H9 (cell line): ENCODE measurements around the gene ATP8A2. TPM values are rescaled to one million over a fixed set of nuclear protein-coding genes. Genes with fewer than 3 reads are reported as not detected.
A peak's percentile ranks its signal among the peaks of the same experiment; 100 is the strongest.

Source experiments
- DNase-seq: peaks from one replicate; pipeline ENCODE4 v3.0.0-alpha.2; 2017
- H2AFZ ChIP-seq: one replicate; pipeline ENCODE4 v1.6.1; 2013; ENCODE audit warnings: mild to moderate bottlenecking, low read length, control low read depth, moderate library complexity
- H2AK5ac ChIP-seq: 2 replicates; pipeline ENCODE4 v1.6.1; 2013; ENCODE audit warnings: low read length, control low read depth, mixed read lengths; ENCODE audit not compliant: insufficient read length
- H2BK120ac ChIP-seq: one replicate; pipeline ENCODE4 v1.6.1; 2013; ENCODE audit warnings: low read depth, mild to moderate bottlenecking, low read length, control low read depth, inconsistent platforms; ENCODE audit not compliant: poor library complexity, severe bottlenecking
- H2BK12ac ChIP-seq: 2 replicates; pipeline ENCODE4 v1.6.1; 2013; ENCODE audit warnings: low read length, control low read depth, mixed read lengths, low read depth; ENCODE audit not compliant: insufficient read length
- H2BK15ac ChIP-seq: 2 replicates; pipeline ENCODE4 v1.6.1; 2013; ENCODE audit warnings: low read depth, low read length, control low read depth
- H2BK20ac ChIP-seq: one replicate; pipeline ENCODE4 v1.6.1; 2013; ENCODE audit warnings: low read depth, mild to moderate bottlenecking, low read length, control low read depth, inconsistent platforms; ENCODE audit not compliant: poor library complexity, severe bottlenecking
- H2BK5ac ChIP-seq: 2 replicates; pipeline ENCODE4 v1.6.1; 2013; ENCODE audit warnings: low read length, control low read depth, mixed read lengths; ENCODE audit not compliant: insufficient read length
- H3K14ac ChIP-seq: 2 replicates; pipeline ENCODE4 v1.6.1; 2013; ENCODE audit warnings: low read length, control low read depth; ENCODE audit not compliant: insufficient read depth
- H3K18ac ChIP-seq: 2 replicates; pipeline ENCODE4 v1.6.1; 2013; ENCODE audit warnings: low read depth, mild to moderate bottlenecking, mixed read lengths, low read length, control low read depth; ENCODE audit not compliant: insufficient read length
- H3K23ac ChIP-seq: 2 replicates; pipeline ENCODE4 v1.6.1; 2013; ENCODE audit warnings: low read length, control low read depth, mixed read lengths, low read depth; ENCODE audit not compliant: insufficient read length
- H3K23me2 ChIP-seq: 2 replicates; pipeline ENCODE4 v1.6.1; 2013; ENCODE audit warnings: low read depth, mild to moderate bottlenecking, mixed read lengths, low read length, control low read depth; ENCODE audit not compliant: insufficient read length, poor library complexity, severe bottlenecking
- H3K27ac ChIP-seq: 2 replicates; pipeline ENCODE4 v1.5.1; 2013; ENCODE audit warnings: low read length, control low read depth, mixed read lengths, low read depth; ENCODE audit not compliant: insufficient read length
- H3K27me3 ChIP-seq: 2 replicates; pipeline ENCODE4 v1.6.1; 2013; ENCODE audit warnings: low read length, control low read depth, inconsistent platforms; ENCODE audit not compliant: insufficient read depth
- H3K4ac ChIP-seq: 2 replicates; pipeline ENCODE4 v1.6.1; 2013; ENCODE audit warnings: low read depth, mild to moderate bottlenecking, control low read depth, inconsistent platforms, low read length, moderate library complexity
- H3K4me1 ChIP-seq: 2 replicates; pipeline ENCODE4 v1.6.1; 2013; ENCODE audit warnings: low read length, control low read depth, inconsistent platforms; ENCODE audit not compliant: insufficient read depth
- H3K4me2 ChIP-seq: 2 replicates; pipeline ENCODE4 v1.6.1; 2013; ENCODE audit warnings: low read length, control low read depth, mixed read lengths; ENCODE audit not compliant: insufficient read length, insufficient read depth
- H3K56ac ChIP-seq: 2 replicates; pipeline ENCODE4 v1.6.1; 2013; ENCODE audit warnings: low read depth, mild to moderate bottlenecking, mixed read lengths, low read length, control low read depth; ENCODE audit not compliant: insufficient read length
- H3K79me1 ChIP-seq: 2 replicates; pipeline ENCODE4 v1.6.1; 2013; ENCODE audit warnings: low read depth, mild to moderate bottlenecking, moderate library complexity, low read length, control low read depth, inconsistent platforms; ENCODE audit not compliant: insufficient read depth, poor library complexity, severe bottlenecking
- H3K79me2 ChIP-seq: 2 replicates; pipeline ENCODE4 v1.6.1; 2013; ENCODE audit warnings: low read length, control low read depth, inconsistent platforms; ENCODE audit not compliant: insufficient read depth
- H3K9ac ChIP-seq: 2 replicates; pipeline ENCODE4 v1.6.1; 2013; ENCODE audit warnings: low read length, control low read depth, mixed read lengths; ENCODE audit not compliant: insufficient read length; ENCODE audit errors: extremely low read depth
- H3K9me3 ChIP-seq: one replicate; pipeline ENCODE4 v1.6.1; 2013; ENCODE audit warnings: low read depth, low read length, inconsistent platforms; ENCODE audit not compliant: control insufficient read depth
- H3T11ph ChIP-seq: one replicate; pipeline ENCODE4 v1.6.1; 2013; ENCODE audit warnings: mild to moderate bottlenecking, low read length, control low read depth, inconsistent platforms
- H4K20me1 ChIP-seq: one replicate; pipeline ENCODE4 v1.6.1; 2013; ENCODE audit not compliant: control insufficient read depth, insufficient read length, insufficient read depth
- H4K5ac ChIP-seq: 2 replicates; pipeline ENCODE4 v1.6.1; 2013; ENCODE audit warnings: low read depth, mild to moderate bottlenecking, mixed read lengths, low read length, control low read depth; ENCODE audit not compliant: insufficient read length
- H4K8ac ChIP-seq: replicated peaks from 2 replicates; pipeline ENCODE4 v1.6.1; 2013; ENCODE audit warnings: low read length, control low read depth, mixed read lengths, low read depth; ENCODE audit not compliant: insufficient read length
- H4K91ac ChIP-seq: 2 replicates; pipeline ENCODE4 v1.6.1; 2013; ENCODE audit warnings: low read depth, mild to moderate bottlenecking, moderate library complexity, mixed read lengths, low read length, control low read depth; ENCODE audit not compliant: insufficient read length
- H3K27ac Mint-ChIP-seq, 3 experiments: 2 replicates in 2 of 3; 3 replicates in 1 of 3; pipeline ENCODE4 v1.8.0; 2020 to 2021; ENCODE audit warnings: mixed read lengths in 3 of 3, mild to moderate bottlenecking in 1 of 3, moderate library complexity in 1 of 3
- H3K27me3 Mint-ChIP-seq: 2 replicates; pipeline ENCODE4 v1.8.0; 2021; ENCODE audit warnings: low read depth, mild to moderate bottlenecking, moderate library complexity, mixed read lengths
- H3K36me3 Mint-ChIP-seq, 3 experiments: 2 replicates in 2 of 3; 3 replicates in 1 of 3; pipeline ENCODE4 v1.8.0; 2020 to 2021; ENCODE audit warnings: low read depth in 3 of 3, mixed read lengths in 3 of 3; ENCODE audit not compliant: insufficient read depth in 1 of 3
- H3K4me1 Mint-ChIP-seq, 2 experiments: 2 replicates each; pipeline ENCODE4 v1.8.0; 2020; ENCODE audit warnings: mixed read lengths in 2 of 2
- H3K4me3 Mint-ChIP-seq, 2 experiments: 2 replicates in 1 of 2; 3 replicates in 1 of 2; pipeline ENCODE4 v1.8.0; 2020 to 2021; ENCODE audit warnings: mild to moderate bottlenecking in 2 of 2, mixed read lengths in 2 of 2, moderate library complexity in 1 of 2
- H3K9me3 Mint-ChIP-seq, 2 experiments: 2 replicates in 1 of 2; 3 replicates in 1 of 2; pipeline ENCODE4 v1.8.0; 2020; ENCODE audit warnings: mild to moderate bottlenecking in 2 of 2, mixed read lengths in 2 of 2, moderate library complexity in 1 of 2
- WGBS: extraction: QIAGEN DNeasy Blood & Tissue Kit; methylation state at CpG from one replicate; pipeline ENCODE4 v1.1.7; 2013; ENCODE audit warnings: missing lambda C conversion rate, low lambda C conversion rate, mixed read lengths; ENCODE audit not compliant: insufficient read length; ENCODE audit errors: extremely low coverage; 5-methylcytosine and 5-hydroxymethylcytosine counted together
- total RNA-seq: library from RNA; stranded (reverse); gene quantifications from 2 replicates; pipeline ENCODE4 v1.2.1, GENCODE V29; 2021
- TF ChIP-seq, protein P1 (sequence below): fragments of 200-600 bp; sonication (generic); conservative IDR thresholded peaks from 3 replicates; pipeline ENCODE4 v1.8.0; 2021; ENCODE audit warnings: antibody characterized with exemption, mild to moderate bottlenecking

ATP8A2 gene
- total RNA-seq, 1 experiment from 2014 or later, result 18.2 TPM

DNA sequence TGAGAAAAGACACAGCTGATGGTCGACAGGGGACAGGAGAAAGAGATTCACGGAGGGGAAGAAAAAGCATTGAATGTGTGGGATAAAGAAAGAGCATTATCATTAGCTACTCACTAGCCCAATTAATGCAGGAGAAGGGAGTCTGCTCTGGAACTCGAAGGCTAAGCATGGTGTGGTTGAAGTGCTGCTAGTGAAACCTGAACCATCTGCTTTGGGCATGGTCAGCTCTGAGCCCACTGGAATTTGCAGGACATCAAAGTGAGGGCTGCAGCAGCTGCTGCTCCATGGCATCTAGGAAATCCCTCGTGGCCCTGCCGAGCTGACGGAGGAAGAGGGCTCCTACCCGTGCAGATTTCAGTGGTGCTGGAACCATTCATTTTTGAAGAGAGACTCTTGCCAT, 320.3 kb downstream of the ATP8A2 start:
- no peaks in the 10 kb centered on the region for H3K27me3 ChIP-seq
- H2AFZ ChIP-seq, result no peak overlapping the region
- no peak overlapping the region for H2BK120ac ChIP-seq
- no peak overlapping the region for H3T11ph ChIP-seq
- no peak overlapping the region for H4K91ac ChIP-seq
- no peak overlapping the region for H3K4me3 Mint-ChIP-seq
- H2BK5ac ChIP-seq, result no peak overlapping the region
- no peak overlapping the region for H3K9ac ChIP-seq
- no peak overlapping the region for H3K14ac ChIP-seq
- peaks cover 8 to 9% of the 10 kb centered on the region in 2 experiments for H3K4me1 Mint-ChIP-seq
- H3K23ac ChIP-seq, result no peak overlapping the region
- H3K79me2 ChIP-seq, result no peaks in the 10 kb centered on the region
- no peaks in the 10 kb centered on the region for H3K79me1 ChIP-seq
- no CpG with 5 or more reads among the region's 7 CpGs for WGBS
- no peak overlapping the region for H2BK12ac ChIP-seq
- no peak overlapping the region for H3K4me2 ChIP-seq
- H3K27ac Mint-ChIP-seq, result peak overlapping the region in 2 of 3 experiments; percentile 2 to 62; a peak in 3 of 7 replicates
- TF ChIP-seq, protein P1, sequence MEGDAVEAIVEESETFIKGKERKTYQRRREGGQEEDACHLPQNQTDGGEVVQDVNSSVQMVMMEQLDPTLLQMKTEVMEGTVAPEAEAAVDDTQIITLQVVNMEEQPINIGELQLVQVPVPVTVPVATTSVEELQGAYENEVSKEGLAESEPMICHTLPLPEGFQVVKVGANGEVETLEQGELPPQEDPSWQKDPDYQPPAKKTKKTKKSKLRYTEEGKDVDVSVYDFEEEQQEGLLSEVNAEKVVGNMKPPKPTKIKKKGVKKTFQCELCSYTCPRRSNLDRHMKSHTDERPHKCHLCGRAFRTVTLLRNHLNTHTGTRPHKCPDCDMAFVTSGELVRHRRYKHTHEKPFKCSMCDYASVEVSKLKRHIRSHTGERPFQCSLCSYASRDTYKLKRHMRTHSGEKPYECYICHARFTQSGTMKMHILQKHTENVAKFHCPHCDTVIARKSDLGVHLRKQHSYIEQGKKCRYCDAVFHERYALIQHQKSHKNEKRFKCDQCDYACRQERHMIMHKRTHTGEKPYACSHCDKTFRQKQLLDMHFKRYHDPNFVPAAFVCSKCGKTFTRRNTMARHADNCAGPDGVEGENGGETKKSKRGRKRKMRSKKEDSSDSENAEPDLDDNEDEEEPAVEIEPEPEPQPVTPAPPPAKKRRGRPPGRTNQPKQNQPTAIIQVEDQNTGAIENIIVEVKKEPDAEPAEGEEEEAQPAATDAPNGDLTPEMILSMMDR, result no peak
- H4K20me1 ChIP-seq, result no peaks in the 10 kb centered on the region
- H3K27ac ChIP-seq, result no peak overlapping the region
- H4K5ac ChIP-seq, result no peak overlapping the region
- peaks cover 0 to 7% (median 0%) of the 10 kb centered on the region in 3 experiments; a peak in 1 of 7 replicates for H3K36me3 Mint-ChIP-seq
- H3K27me3 Mint-ChIP-seq, result no peaks in the 10 kb centered on the region
- no peak overlapping the region for H2BK20ac ChIP-seq
- H2BK15ac ChIP-seq, result no peak overlapping the region
- peaks cover 0 to 2% of the 10 kb centered on the region in 2 experiments; a peak in 2 of 5 replicates for H3K9me3 Mint-ChIP-seq
- H3K4me1 ChIP-seq, result no peaks in the 10 kb centered on the region
- DNase-seq, result peak; percentile 35
- H3K23me2 ChIP-seq, result no peaks in the 10 kb centered on the region
- no peak overlapping the region for H4K8ac ChIP-seq
- no peak overlapping the region for H3K18ac ChIP-seq
- H3K4ac ChIP-seq, result no peak overlapping the region
- H2AK5ac ChIP-seq, result no peak overlapping the region
- no peaks in the 10 kb centered on the region for H3K9me3 ChIP-seq
- no peak overlapping the region for H3K56ac ChIP-seq
